Hepatocyte (in vitro differentiated cells): Measurements from ENCODE around the gene EXOC4. TPM values are rescaled to one million over a fixed set of nuclear protein-coding genes. Genes with fewer than 3 reads are reported as not detected.

Experiments used
- DNase-seq: peaks from one replicate; pipeline ENCODE4 v3.0.0-alpha.2; 2016; ENCODE audit warnings: low spot score
- H2AFZ ChIP-seq: fragments of 200-600 bp; sonication (generic); 2 replicates; pipeline ENCODE4 v1.6.0; 2016; ENCODE audit warnings: antibody characterized with exemption, mild to moderate bottlenecking
- H3K27ac ChIP-seq: fragments of 200-600 bp; sonication (generic); 2 replicates; pipeline ENCODE4 v1.5.1; 2016; ENCODE audit warnings: mild to moderate bottlenecking
- H3K27me3 ChIP-seq: fragments of 200-600 bp; sonication (generic); 2 replicates; pipeline ENCODE4 v1.6.1; 2016
- H3K36me3 ChIP-seq: fragments of 200-600 bp; sonication (generic); replicated peaks from 2 replicates; pipeline ENCODE4 v1.5.1; 2016; ENCODE audit warnings: low read depth; ENCODE audit not compliant: insufficient read depth
- H3K4me1 ChIP-seq: fragments of 200-600 bp; sonication (generic); 2 replicates; pipeline ENCODE4 v1.5.1; 2016; ENCODE audit warnings: mild to moderate bottlenecking, moderate library complexity; ENCODE audit not compliant: insufficient read depth
- H3K4me2 ChIP-seq: fragments of 200-600 bp; sonication (generic); 2 replicates; pipeline ENCODE4 v1.6.0; 2016
- H3K4me3 ChIP-seq: fragments of 200-600 bp; sonication (generic); 2 replicates; pipeline ENCODE4 v1.5.1; 2016; ENCODE audit warnings: mild to moderate bottlenecking
- H3K79me2 ChIP-seq: fragments of 200-600 bp; sonication (generic); 2 replicates; pipeline ENCODE4 v1.6.0; 2017; ENCODE audit warnings: mild to moderate bottlenecking
- H3K9me2 ChIP-seq: fragments of 200-600 bp; sonication (generic); replicated peaks from 2 replicates; pipeline ENCODE4 v1.6.0; 2017; ENCODE audit warnings: mild to moderate bottlenecking; ENCODE audit not compliant: insufficient read depth
- H3K9me3 ChIP-seq: fragments of 200-600 bp; sonication (generic); 2 replicates; pipeline ENCODE4 v1.5.1; 2016; ENCODE audit warnings: low read depth, mild to moderate bottlenecking
- H4K20me1 ChIP-seq: fragments of 200-600 bp; sonication (generic); 2 replicates; pipeline ENCODE4 v1.6.0; 2016; ENCODE audit warnings: mild to moderate bottlenecking; ENCODE audit not compliant: insufficient read depth, poor library complexity, severe bottlenecking
- CTCF ChIP-seq: fragments of 200-600 bp; sonication (generic); IDR thresholded peaks from 2 replicates; pipeline ENCODE4 v1.5.1; 2016; ENCODE audit warnings: antibody characterized with exemption, mild to moderate bottlenecking; ENCODE audit not compliant: poor library complexity
- EZH2 ChIP-seq: fragments of 200-600 bp; sonication (generic); IDR thresholded peaks from 2 replicates; pipeline ENCODE4 v1.6.1; 2016; ENCODE audit warnings: antibody characterized with exemption, mild to moderate bottlenecking, borderline replicate concordance
- EZH2phosphoT487 ChIP-seq: fragments of 200-600 bp; sonication (generic); IDR thresholded peaks from one replicate; pipeline ENCODE4 v1.6.1; 2018; ENCODE audit warnings: antibody characterized with exemption, mild to moderate bottlenecking, low read depth, moderate library complexity; ENCODE audit not compliant: unreplicated experiment, severe bottlenecking
- WGBS: methylation state at CpG from one replicate; pipeline ENCODE4 v1.1.6; 2016; ENCODE audit warnings: low lambda C conversion rate; ENCODE audit errors: missing lambda C conversion rate; 5-methylcytosine and 5-hydroxymethylcytosine counted together
- polyA plus RNA-seq: library from polyadenylated mRNA; unstranded; fragments of >200 nt; fragmentation: Nextera tagmentation; extraction: Ambion mirVana; gene quantifications from 2 replicates; pipeline ENCODE4 v1.2.1, GENCODE V29; 2016
- total RNA-seq: library from RNA; depleted of rRNA; stranded (reverse); fragments of >200 nt; gene quantifications from 2 replicates; pipeline ENCODE4 v1.2.3, GENCODE V29; 2014

The EXOC4 gene
- total and polyA plus RNA-seq, 2 experiments from 2014 or later: 34.8 to 56.1 TPM

GRCh38 chr7:133846203-133846945 lies 593.5 kb downstream of the EXOC4 start:
- no peak overlapping the region for H3K4me3 ChIP-seq
- no peaks in the 10 kb centered on the region for H4K20me1 ChIP-seq
- no peaks in the 10 kb centered on the region for H3K79me2 ChIP-seq
- H3K36me3 ChIP-seq: no peaks in the 10 kb centered on the region
- H2AFZ ChIP-seq: no peak overlapping the region
- WGBS: 66% methylated on average over 8 of the region's 8 CpGs
- H3K4me1 ChIP-seq: no peaks in the 10 kb centered on the region
- DNase-seq: no peak
- H3K27me3 ChIP-seq: no peaks in the 10 kb centered on the region
- TF ChIP-seq EZH2phosphoT487: no peak
- TF ChIP-seq EZH2: no peak
- no peak for TF ChIP-seq CTCF
- H3K27ac ChIP-seq: no peak overlapping the region
- no peak overlapping the region for H3K4me2 ChIP-seq
- H3K9me3 ChIP-seq: no peaks in the 10 kb centered on the region
- no peaks in the 10 kb centered on the region for H3K9me2 ChIP-seq

- Histone ChIP-seq H3K9me2 (no peaks in the 10 kb centered on the region), H4K20me1 (no peaks in the 10 kb centered on the region), H3K27me3 (no peaks in the 10 kb centered on the region), H3K4me3 (no peak overlapping the region), H3K27ac (no peak overlapping the region), H2AFZ (no peak overlapping the region), H3K4me2 (no peak overlapping the region), H3K36me3 (no peaks in the 10 kb centered on the region), H3K79me2 (no peaks in the 10 kb centered on the region), H3K4me1 (no peaks in the 10 kb centered on the region), H3K9me3 (no peaks in the 10 kb centered on the region)
- WGBS: 91% methylated on average over 5 of the region's 5 CpGs
- TF ChIP-seq EZH2phosphoT487 (no peak), CTCF (no peak), EZH2 (no peak)
- DNase-seq: no peak
These were observed 597.8 kb downstream of the EXOC4 start for GRCh38 chr7:133850497-133851280.

GRCh38 chr7:133851411-133851810 lies 598.5 kb downstream of the EXOC4 start:
- Histone ChIP-seq H3K79me2 (no peaks in the 10 kb centered on the region), H3K36me3 (no peaks in the 10 kb centered on the region), H3K27me3 (no peaks in the 10 kb centered on the region), H3K9me3 (no peaks in the 10 kb centered on the region), H3K4me1 (no peaks in the 10 kb centered on the region), H3K4me2 (no peak overlapping the region), H3K9me2 (no peaks in the 10 kb centered on the region), H3K4me3 (no peak overlapping the region), H2AFZ (no peak overlapping the region), H4K20me1 (no peaks in the 10 kb centered on the region), H3K27ac (no peak overlapping the region)
- 98% methylated on average over 2 of the region's 2 CpGs for WGBS
- no peak for DNase-seq
- TF ChIP-seq EZH2: no peak
- no peak for TF ChIP-seq EZH2phosphoT487
- TF ChIP-seq CTCF: no peak
